HCT116 (cell line): ENCODE measurements around the gene C1orf174. TPM values are rescaled to one million over a fixed set of nuclear protein-coding genes. Genes with fewer than 3 reads are reported as not detected.

Source experiments
- ATAC-seq: fragments of 200-7000 bp; cut with Tn5 transposase; 2 replicates; pipeline ENCODE4 v1.9.1; 2020; ENCODE audit warnings: mild to moderate bottlenecking, moderate library complexity
- BruUV-seq: library from RNA; stranded (reverse); fragments of 400-500 nt; replicated peaks from 2 replicates; lab custom pipeline; 2021; lab: Mats Ljungman, UMichigan
- CTCF ChIA-PET: fragments of 300-600 bp; sonication (Branson Sonifier 250); formaldehyde crosslinking; loops from one replicate; lab custom pipeline; 2021; ENCODE audit warnings: antibody characterized with exemption; lab: Charles Lee
- POLR2A ChIA-PET: fragments of 300-600, 350-600 bp; sonication (Branson Sonifier 250); formaldehyde crosslinking; loops from one replicate; lab custom pipeline; 2021; ENCODE audit warnings: antibody characterized with exemption; lab: Charles Lee
- RAD21 ChIA-PET, 2 experiments: fragments of 300-600 bp; sonication (Branson Sonifier 250); formaldehyde crosslinking; loops; one replicate each; lab custom pipeline; 2023; ENCODE audit warnings: low total read pairs in 2 of 2; ENCODE audit not compliant: uncharacterized antibody in 2 of 2, unreplicated experiment in 2 of 2, low non-redundant PET in 1 of 2; lab: Charles Lee
- DNase-seq: peaks from one replicate; pipeline ENCODE4 v3.0.0-alpha.2; 2010; ENCODE audit warnings: low read depth, low spot score
- H2AFZ ChIP-seq: fragments of 200-600 bp; shearing (Covaris generic), sonication (generic); 2 replicates; pipeline ENCODE4 v1.6.1; 2017; ENCODE audit warnings: low read depth, mixed run types, mixed read lengths, antibody characterized with exemption, low read length; ENCODE audit not compliant: poor library complexity, severe bottlenecking
- H3K27ac ChIP-seq: 2 replicates; pipeline ENCODE4 v1.5.1; 2012; ENCODE audit warnings: low read depth, low read length
- H3K27me3 ChIP-seq: fragments of 200-600 bp; sonication (generic); 2 replicates; pipeline ENCODE4 v1.6.1; 2016; ENCODE audit warnings: mixed run types, low read length, mixed read lengths; ENCODE audit not compliant: insufficient read depth
- H3K36me3 ChIP-seq, 2 experiments: fragments of 200-500 bp in 1 of 2; fragments of 200-600 bp in 1 of 2; sonication (Bioruptor generic) in 1 of 2; sonication (generic) in 1 of 2; 2 replicates each; pipeline versions ENCODE4 v1.5.1 to v1.6.1; 2014 to 2016; ENCODE audit warnings: low read length in 2 of 2, inconsistent platforms in 1 of 2, mixed read lengths in 1 of 2, mixed run types in 1 of 2; ENCODE audit not compliant: insufficient read depth in 2 of 2, control insufficient read depth in 1 of 2
- H3K4me1 ChIP-seq, 2 experiments: fragments of 200-600 bp in 1 of 2; sonication (generic) in 1 of 2; 2 replicates each; pipeline versions ENCODE4 v1.5.1 to v1.6.1; 2012 to 2017; ENCODE audit warnings: low read length in 2 of 2, inconsistent platforms in 1 of 2, mild to moderate bottlenecking in 1 of 2, mixed read lengths in 1 of 2, mixed run types in 1 of 2, moderate library complexity in 1 of 2; ENCODE audit not compliant: insufficient read depth in 2 of 2, control insufficient read depth in 1 of 2
- H3K4me2 ChIP-seq: fragments of 200-600 bp; sonication (generic); 2 replicates; pipeline ENCODE4 v1.6.1; 2017; ENCODE audit warnings: mixed run types, low read length, mixed read lengths
- H3K4me3 ChIP-seq, 2 experiments: fragments of 200-600 bp in 1 of 2; sonication (generic) in 1 of 2; replicated peaks in 1 of 2; 2 replicates each; pipeline ENCODE4 v1.5.1; 2011 to 2016; ENCODE audit warnings: low read length in 2 of 2, control low read depth in 1 of 2, low read depth in 1 of 2, mild to moderate bottlenecking in 1 of 2, mixed read lengths in 1 of 2, mixed run types in 1 of 2
- H3K79me2 ChIP-seq: fragments of 200-600 bp; sonication (generic); 2 replicates; pipeline ENCODE4 v1.6.1; 2017; ENCODE audit warnings: mild to moderate bottlenecking, mixed run types, low read length, moderate library complexity, mixed read lengths; ENCODE audit not compliant: insufficient read depth
- H3K9ac ChIP-seq: fragments of 200-600 bp; sonication (generic); 2 replicates; pipeline ENCODE4 v1.6.1; 2016; ENCODE audit warnings: low read length, mixed read lengths
- H3K9me2 ChIP-seq: fragments of 200-600 bp; sonication (generic), shearing (Covaris generic); 2 replicates; pipeline ENCODE4 v1.6.1; 2017; ENCODE audit warnings: mixed run types, mild to moderate bottlenecking, moderate library complexity; ENCODE audit not compliant: insufficient read depth
- H3K9me3 ChIP-seq, 2 experiments: fragments of 200-500 bp in 1 of 2; fragments of 200-600 bp in 1 of 2; sonication (Bioruptor generic) in 1 of 2; sonication (generic) in 1 of 2; 2 replicates each; pipeline ENCODE4 v1.6.1; 2014 to 2017; ENCODE audit warnings: low read length in 2 of 2, mixed read lengths in 2 of 2, inconsistent platforms in 1 of 2, low read depth in 1 of 2, mild to moderate bottlenecking in 1 of 2, mixed run types in 1 of 2, moderate library complexity in 1 of 2; ENCODE audit not compliant: control insufficient read depth in 1 of 2, insufficient read depth in 1 of 2
- H4K20me1 ChIP-seq: fragments of 200-600 bp; sonication (generic), shearing (Covaris generic); 2 replicates; pipeline ENCODE4 v1.6.1; 2017; ENCODE audit warnings: mixed run types, mild to moderate bottlenecking, moderate library complexity; ENCODE audit not compliant: insufficient read depth
- EGR1 ChIP-seq: IDR thresholded peaks from 2 replicates; pipeline ENCODE4 v1.6.1; 2012; ENCODE audit warnings: low read depth
- EZH2 ChIP-seq: fragments of 200-600 bp; sonication (generic); IDR thresholded peaks from 2 replicates; pipeline ENCODE4 v1.6.1; 2017; ENCODE audit warnings: antibody characterized with exemption, mixed run types
- EZH2phosphoT487 ChIP-seq: fragments of 200-600 bp; IDR thresholded peaks from 2 replicates; pipeline ENCODE4 v1.6.1; 2018; ENCODE audit warnings: antibody characterized with exemption, borderline replicate concordance
- POLR2AphosphoS5 ChIP-seq: IDR thresholded peaks from 2 replicates; pipeline ENCODE4 v1.6.1; 2011; ENCODE audit warnings: mild to moderate bottlenecking, low read depth, low read length, moderate library complexity
- SP1 ChIP-seq: IDR thresholded peaks from 2 replicates; pipeline ENCODE4 v1.6.1; 2012; ENCODE audit warnings: low read depth
- SRF ChIP-seq: IDR thresholded peaks from 2 replicates; pipeline ENCODE4 v1.6.1; 2012; ENCODE audit warnings: low read depth
- TCF7L2 ChIP-seq: IDR thresholded peaks from 2 replicates; pipeline ENCODE4 v1.7.0; 2011; ENCODE audit warnings: borderline replicate concordance, inconsistent platforms; ENCODE audit not compliant: insufficient read depth, insufficient read length; ENCODE audit errors: extremely low read depth
- ZFX ChIP-seq: fragments of 450-650 bp; IDR thresholded peaks from 2 replicates; pipeline ENCODE4 v1.6.1; 2017
- ZNF274 ChIP-seq: fragments of 200-500 bp; sonication (Bioruptor generic); IDR thresholded peaks from 2 replicates; pipeline ENCODE4 v1.6.1; 2014; ENCODE audit warnings: mild to moderate bottlenecking, low read depth, low read length, inconsistent platforms
- intact Hi-C: fragments of 100-400 bp; cut with micrococcal nuclease; formaldehyde crosslinking; loops from 2 replicates; pipeline ENCODE4 v1.10.0; 2022
- total RNA-seq: library from RNA; stranded (reverse); gene quantifications from one replicate; pipeline ENCODE4 v1.2.1, GENCODE V29; 2021; ENCODE audit not compliant: unreplicated experiment
- TF ChIP-seq, protein P1 (sequence below), 3 experiments: fragments of 200-600 bp in 1 of 3; sonication (generic) in 1 of 3; IDR thresholded peaks in 2 of 3; conservative IDR thresholded peaks in 1 of 3; 2 replicates each; pipeline ENCODE4 v1.5.1; 2012 to 2017; ENCODE audit warnings: low read depth in 2 of 3, low read length in 2 of 3, antibody characterized with exemption in 1 of 3, borderline replicate concordance in 1 of 3, control low read depth in 1 of 3, mild to moderate bottlenecking in 1 of 3, mixed read lengths in 1 of 3, mixed run types in 1 of 3, moderate library complexity in 1 of 3; ENCODE audit not compliant: insufficient read depth in 1 of 3
- TF ChIP-seq, protein P2 (sequence below): IDR thresholded peaks from 2 replicates; pipeline ENCODE4 v1.6.1; 2012
- TF ChIP-seq, protein P3 (sequence below): IDR thresholded peaks from 2 replicates; pipeline ENCODE4 v1.6.1; 2011; ENCODE audit warnings: mild to moderate bottlenecking, low read length, moderate library complexity; ENCODE audit not compliant: insufficient replicate concordance; ENCODE audit errors: extremely low read depth
- TF ChIP-seq, protein P4 (sequence below): IDR thresholded peaks from 2 replicates; pipeline ENCODE4 v1.6.1; 2012
- TF ChIP-seq, protein P5 (sequence below): IDR thresholded peaks from 2 replicates; pipeline ENCODE4 v1.6.1; 2012; ENCODE audit warnings: low read depth

Gene C1orf174
- total RNA-seq, 1 experiment from 2014 or later = 33.7 TPM

DNA sequence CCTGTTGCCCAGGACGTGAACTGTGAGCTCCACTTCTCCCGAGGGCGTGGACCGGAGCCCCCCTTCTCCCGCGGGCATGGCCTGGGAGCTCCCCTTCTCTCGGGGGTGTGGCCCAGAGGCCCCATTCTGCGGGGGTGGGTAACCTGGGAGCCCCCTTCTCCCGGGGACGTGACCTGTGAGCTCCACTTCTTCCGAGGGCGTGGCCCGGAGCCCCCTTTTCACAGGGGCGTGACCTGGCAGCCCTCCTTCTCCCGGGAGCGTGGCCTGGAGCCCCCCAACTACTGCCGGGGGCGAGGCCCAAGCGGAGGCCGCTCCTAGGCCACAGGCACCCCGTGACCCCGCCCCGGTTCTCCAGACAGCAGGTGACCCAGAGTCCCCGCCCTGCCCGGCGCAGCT, 320 bp downstream of the C1orf174 start (continued):
- TF ChIP-seq, protein P1, sequence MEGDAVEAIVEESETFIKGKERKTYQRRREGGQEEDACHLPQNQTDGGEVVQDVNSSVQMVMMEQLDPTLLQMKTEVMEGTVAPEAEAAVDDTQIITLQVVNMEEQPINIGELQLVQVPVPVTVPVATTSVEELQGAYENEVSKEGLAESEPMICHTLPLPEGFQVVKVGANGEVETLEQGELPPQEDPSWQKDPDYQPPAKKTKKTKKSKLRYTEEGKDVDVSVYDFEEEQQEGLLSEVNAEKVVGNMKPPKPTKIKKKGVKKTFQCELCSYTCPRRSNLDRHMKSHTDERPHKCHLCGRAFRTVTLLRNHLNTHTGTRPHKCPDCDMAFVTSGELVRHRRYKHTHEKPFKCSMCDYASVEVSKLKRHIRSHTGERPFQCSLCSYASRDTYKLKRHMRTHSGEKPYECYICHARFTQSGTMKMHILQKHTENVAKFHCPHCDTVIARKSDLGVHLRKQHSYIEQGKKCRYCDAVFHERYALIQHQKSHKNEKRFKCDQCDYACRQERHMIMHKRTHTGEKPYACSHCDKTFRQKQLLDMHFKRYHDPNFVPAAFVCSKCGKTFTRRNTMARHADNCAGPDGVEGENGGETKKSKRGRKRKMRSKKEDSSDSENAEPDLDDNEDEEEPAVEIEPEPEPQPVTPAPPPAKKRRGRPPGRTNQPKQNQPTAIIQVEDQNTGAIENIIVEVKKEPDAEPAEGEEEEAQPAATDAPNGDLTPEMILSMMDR (IDR thresholded peaks at IDR 0.05 in 2 of 3, conservative IDR thresholded peaks at IDR 0.05 in 1 of 3; ENCODE audit: borderline replicate concordance in 1 of 3, insufficient read depth in 1 of 3, low read depth in 2 of 3, low read length in 2 of 3) = peak in 1 of 3 experiments; percentile 31; a peak in 2 of 6 replicates
- TF ChIP-seq ZNF274 = no peak
- peak; percentile 91 for TF ChIP-seq ZFX

DNA sequence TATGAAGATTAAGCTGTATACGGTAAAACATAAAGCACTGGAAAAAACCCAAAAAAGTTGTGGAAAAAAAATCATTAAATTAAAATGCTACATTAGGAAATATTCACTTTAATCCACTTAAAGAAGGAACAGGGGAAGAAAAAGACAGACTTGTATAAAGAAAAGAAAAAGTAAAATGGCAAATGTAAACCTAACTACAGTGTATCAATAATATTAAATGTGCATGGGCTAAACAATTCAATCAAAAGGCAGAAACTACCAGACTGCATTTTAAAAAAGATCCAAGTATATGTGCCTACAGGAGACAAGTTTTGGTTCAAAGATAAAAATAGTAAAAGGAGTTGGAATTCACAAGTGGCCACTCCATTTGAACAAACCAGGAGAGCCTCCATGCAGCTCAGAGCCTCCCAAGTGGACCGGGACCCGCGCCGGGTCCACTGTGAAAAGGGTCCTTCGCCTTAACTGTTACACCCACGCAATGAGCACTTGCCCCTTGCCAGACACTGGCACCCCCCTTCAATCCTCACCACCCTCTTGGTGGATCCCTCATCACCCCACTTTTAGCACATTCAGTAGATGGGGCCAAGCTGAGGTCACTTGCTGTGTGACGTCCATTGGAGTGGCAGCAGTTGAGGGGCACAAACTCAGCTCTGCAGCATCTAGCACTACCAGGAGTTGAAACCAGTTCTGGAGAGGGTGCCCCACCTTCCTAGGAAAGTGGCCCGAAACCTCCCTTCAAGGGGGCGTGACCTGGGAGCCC, 898 bp downstream of the C1orf174 start:
- ChIA-PET RAD21 (no interaction called here), CTCF (interaction anchor here (1.0 to 1.7 kb wide), 2 partner anchors 12 to 41 kb away, joined by 3 to 12 read pairs; partner anchors contain the start of genes CEP104 and DFFB), POLR2A (interaction anchor here (1.9 kb wide), 1 partner anchor 41 kb away, joined by 4 read pairs; the partner anchor contains the start of gene DFFB)
- no peaks in the 10 kb centered on the region for H3K27me3 ChIP-seq
- peak overlapping the region; percentile 100 for H3K4me2 ChIP-seq
- no peak overlapping the region for H2AFZ ChIP-seq
- no peaks in the 10 kb centered on the region; a peak in 2 of 4 replicates for H3K36me3 ChIP-seq
- H3K9ac ChIP-seq = peak overlapping the region; percentile 93
- no TSS peak for BruUV-seq
- no peaks in the 10 kb centered on the region for H3K9me3 ChIP-seq
- ATAC-seq = no peak
- H3K9me2 ChIP-seq = no peaks in the 10 kb centered on the region
- intact Hi-C loops = no loop called here
- peaks cover 0 to 15% of the 10 kb centered on the region in 2 experiments; a peak in 1 of 4 replicates for H3K4me1 ChIP-seq
- H3K79me2 ChIP-seq = peaks cover 57% of the 10 kb centered on the region
- DNase-seq = no peak
- peak overlapping the region; percentile 96 for H3K27ac ChIP-seq
- TF ChIP-seq TCF7L2 (no peak), ZNF274 (no peak), EGR1 (no peak), SP1 (no peak), EZH2 (no peak), EZH2phosphoT487 (no peak), POLR2AphosphoS5 (no peak), SRF (no peak)
- TF ChIP-seq, protein P2, sequence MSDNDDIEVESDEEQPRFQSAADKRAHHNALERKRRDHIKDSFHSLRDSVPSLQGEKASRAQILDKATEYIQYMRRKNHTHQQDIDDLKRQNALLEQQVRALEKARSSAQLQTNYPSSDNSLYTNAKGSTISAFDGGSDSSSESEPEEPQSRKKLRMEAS = no peak
- TF ChIP-seq, protein P3, sequence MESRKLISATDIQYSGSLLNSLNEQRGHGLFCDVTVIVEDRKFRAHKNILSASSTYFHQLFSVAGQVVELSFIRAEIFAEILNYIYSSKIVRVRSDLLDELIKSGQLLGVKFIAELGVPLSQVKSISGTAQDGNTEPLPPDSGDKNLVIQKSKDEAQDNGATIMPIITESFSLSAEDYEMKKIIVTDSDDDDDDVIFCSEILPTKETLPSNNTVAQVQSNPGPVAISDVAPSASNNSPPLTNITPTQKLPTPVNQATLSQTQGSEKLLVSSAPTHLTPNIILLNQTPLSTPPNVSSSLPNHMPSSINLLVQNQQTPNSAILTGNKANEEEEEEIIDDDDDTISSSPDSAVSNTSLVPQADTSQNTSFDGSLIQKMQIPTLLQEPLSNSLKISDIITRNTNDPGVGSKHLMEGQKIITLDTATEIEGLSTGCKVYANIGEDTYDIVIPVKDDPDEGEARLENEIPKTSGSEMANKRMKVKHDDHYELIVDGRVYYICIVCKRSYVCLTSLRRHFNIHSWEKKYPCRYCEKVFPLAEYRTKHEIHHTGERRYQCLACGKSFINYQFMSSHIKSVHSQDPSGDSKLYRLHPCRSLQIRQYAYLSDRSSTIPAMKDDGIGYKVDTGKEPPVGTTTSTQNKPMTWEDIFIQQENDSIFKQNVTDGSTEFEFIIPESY = no peak
- TF ChIP-seq, protein P4, sequence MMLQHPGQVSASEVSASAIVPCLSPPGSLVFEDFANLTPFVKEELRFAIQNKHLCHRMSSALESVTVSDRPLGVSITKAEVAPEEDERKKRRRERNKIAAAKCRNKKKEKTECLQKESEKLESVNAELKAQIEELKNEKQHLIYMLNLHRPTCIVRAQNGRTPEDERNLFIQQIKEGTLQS = no peak
- TF ChIP-seq, protein P5, sequence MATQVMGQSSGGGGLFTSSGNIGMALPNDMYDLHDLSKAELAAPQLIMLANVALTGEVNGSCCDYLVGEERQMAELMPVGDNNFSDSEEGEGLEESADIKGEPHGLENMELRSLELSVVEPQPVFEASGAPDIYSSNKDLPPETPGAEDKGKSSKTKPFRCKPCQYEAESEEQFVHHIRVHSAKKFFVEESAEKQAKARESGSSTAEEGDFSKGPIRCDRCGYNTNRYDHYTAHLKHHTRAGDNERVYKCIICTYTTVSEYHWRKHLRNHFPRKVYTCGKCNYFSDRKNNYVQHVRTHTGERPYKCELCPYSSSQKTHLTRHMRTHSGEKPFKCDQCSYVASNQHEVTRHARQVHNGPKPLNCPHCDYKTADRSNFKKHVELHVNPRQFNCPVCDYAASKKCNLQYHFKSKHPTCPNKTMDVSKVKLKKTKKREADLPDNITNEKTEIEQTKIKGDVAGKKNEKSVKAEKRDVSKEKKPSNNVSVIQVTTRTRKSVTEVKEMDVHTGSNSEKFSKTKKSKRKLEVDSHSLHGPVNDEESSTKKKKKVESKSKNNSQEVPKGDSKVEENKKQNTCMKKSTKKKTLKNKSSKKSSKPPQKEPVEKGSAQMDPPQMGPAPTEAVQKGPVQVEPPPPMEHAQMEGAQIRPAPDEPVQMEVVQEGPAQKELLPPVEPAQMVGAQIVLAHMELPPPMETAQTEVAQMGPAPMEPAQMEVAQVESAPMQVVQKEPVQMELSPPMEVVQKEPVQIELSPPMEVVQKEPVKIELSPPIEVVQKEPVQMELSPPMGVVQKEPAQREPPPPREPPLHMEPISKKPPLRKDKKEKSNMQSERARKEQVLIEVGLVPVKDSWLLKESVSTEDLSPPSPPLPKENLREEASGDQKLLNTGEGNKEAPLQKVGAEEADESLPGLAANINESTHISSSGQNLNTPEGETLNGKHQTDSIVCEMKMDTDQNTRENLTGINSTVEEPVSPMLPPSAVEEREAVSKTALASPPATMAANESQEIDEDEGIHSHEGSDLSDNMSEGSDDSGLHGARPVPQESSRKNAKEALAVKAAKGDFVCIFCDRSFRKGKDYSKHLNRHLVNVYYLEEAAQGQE = no peak
- peak overlapping the region; percentile 92 to 96 for H3K4me3 ChIP-seq
- no peaks in the 10 kb centered on the region for H4K20me1 ChIP-seq
